HEK293 (cell line): ENCODE data around the gene CAMK1G.

Experiments
- CTCF ChIA-PET: fragments of 350-600 bp; formaldehyde crosslinking; extraction: SDS; loops from one replicate; lab custom pipeline; 2021; ENCODE audit warnings: antibody characterized with exemption; lab: Yijun Ruan, JAX
- POLR2A ChIA-PET: fragments of 300-600 bp; formaldehyde crosslinking; extraction: SDS; loops from one replicate; lab custom pipeline; 2020; ENCODE audit warnings: antibody characterized with exemption, inconsistent platforms; lab: Yijun Ruan, JAX
- H3K27ac ChIP-seq: fragments of 200-500 bp; sonication (Bioruptor generic); 2 replicates; pipeline ENCODE4 v1.5.1; 2014; ENCODE audit warnings: low read depth, low read length, control low read depth, inconsistent platforms; ENCODE audit errors: extremely low read depth
- H3K36me3 ChIP-seq, 2 experiments: fragments of 200-500 bp in 1 of 2; sonication (Bioruptor generic) in 1 of 2; 1 replicate in 1 of 2; 2 replicates in 1 of 2; pipeline ENCODE4 v1.5.1; 2014 to 2017; ENCODE audit warnings: inconsistent platforms in 2 of 2, low read length in 2 of 2; ENCODE audit not compliant: control insufficient read depth in 2 of 2, insufficient read depth in 1 of 2
- H3K4me1 ChIP-seq: fragments of 200-500 bp; sonication (Bioruptor generic); 2 replicates; pipeline ENCODE4 v1.5.1; 2014; ENCODE audit warnings: mild to moderate bottlenecking, low read length, inconsistent platforms; ENCODE audit not compliant: control insufficient read depth, insufficient read depth
- H3K4me3 ChIP-seq: 2 replicates; pipeline ENCODE4 v1.5.1; 2011; ENCODE audit warnings: low read depth, mild to moderate bottlenecking, control low read depth, low read length, moderate library complexity
- H3K9me3 ChIP-seq: fragments of 200-500 bp; sonication (Bioruptor generic); 2 replicates; pipeline ENCODE4 v1.5.1; 2014; ENCODE audit warnings: low read depth, low read length, inconsistent platforms; ENCODE audit not compliant: control insufficient read depth, insufficient read depth
- HOXC10 ChIP-seq: sonication (generic); formaldehyde crosslinking; IDR thresholded peaks from 2 replicates; pipeline ENCODE4 v1.8.1; 2023; ENCODE audit warnings: mild to moderate bottlenecking, missing genetic modification reagents
- KLF7 ChIP-seq: fragments of 450-650 bp; formaldehyde crosslinking; IDR thresholded peaks from 2 replicates; pipeline ENCODE4 v1.5.1; 2016; ENCODE audit warnings: missing biosample characterization, missing genetic modification characterization, borderline replicate concordance
- KLF8 ChIP-seq: fragments of 450-650 bp; formaldehyde crosslinking; IDR thresholded peaks from 2 replicates; pipeline ENCODE4 v1.5.1; 2016; ENCODE audit warnings: missing biosample characterization, missing genetic modification characterization
- MEIS1 ChIP-seq: sonication (generic); formaldehyde crosslinking; IDR thresholded peaks from 2 replicates; pipeline ENCODE4 v1.8.1; 2022; ENCODE audit warnings: missing genetic modification reagents, mild to moderate bottlenecking, borderline replicate concordance
- MZF1 ChIP-seq: fragments of 450-650 bp; formaldehyde crosslinking; IDR thresholded peaks from 2 replicates; pipeline ENCODE4 v1.5.1; 2017; ENCODE audit warnings: missing biosample characterization, missing genetic modification characterization, borderline replicate concordance
- SP7 ChIP-seq: fragments of 450-650 bp; formaldehyde crosslinking; IDR thresholded peaks from 2 replicates; pipeline ENCODE4 v1.5.1; 2016; ENCODE audit warnings: missing biosample characterization, missing genetic modification characterization
- TCF7L2 ChIP-seq: IDR thresholded peaks from 2 replicates; pipeline ENCODE4 v1.6.1; 2011; ENCODE audit warnings: low read depth, mild to moderate bottlenecking, inconsistent platforms, low read length, moderate library complexity, borderline replicate concordance
- ZEB2 ChIP-seq: fragments of 450-650 bp; formaldehyde crosslinking; IDR thresholded peaks from 2 replicates; pipeline ENCODE4 v1.5.1; 2016; ENCODE audit warnings: missing biosample characterization, missing genetic modification characterization
- ZFHX2 ChIP-seq: fragments of 450-650 bp; formaldehyde crosslinking; conservative IDR thresholded peaks from 2 replicates; pipeline ENCODE4 v1.5.1; 2016; ENCODE audit warnings: missing biosample characterization, missing genetic modification characterization
- ZIC2 ChIP-seq: fragments of 450-650 bp; formaldehyde crosslinking; IDR thresholded peaks from 2 replicates; pipeline ENCODE4 v1.5.1; 2016; ENCODE audit warnings: missing biosample characterization, missing genetic modification characterization
- ZNF23 ChIP-seq: fragments of 450-650 bp; formaldehyde crosslinking; IDR thresholded peaks from 2 replicates; pipeline ENCODE4 v1.5.1; 2016; ENCODE audit warnings: missing biosample characterization, missing genetic modification characterization, borderline replicate concordance
- ZNF266 ChIP-seq: fragments of 450-650 bp; formaldehyde crosslinking; IDR thresholded peaks from 2 replicates; pipeline ENCODE4 v1.5.1; 2016; ENCODE audit warnings: missing biosample characterization, missing genetic modification characterization, low read depth
- ZNF274 ChIP-seq, 2 experiments: fragments of 200-500 bp in 1 of 2; fragments of 450-650 bp in 1 of 2; sonication (Bioruptor generic) in 1 of 2; formaldehyde crosslinking in 1 of 2; IDR thresholded peaks; 2 replicates each; pipeline versions ENCODE4 v1.5.1 to v1.6.1; 2014 to 2016; ENCODE audit warnings: borderline replicate concordance in 1 of 2, inconsistent platforms in 1 of 2, low read length in 1 of 2, missing biosample characterization in 1 of 2, missing genetic modification characterization in 1 of 2
- ZNF350 ChIP-seq: fragments of 450-650 bp; formaldehyde crosslinking; IDR thresholded peaks from 2 replicates; pipeline ENCODE4 v1.5.0; 2017; ENCODE audit warnings: missing biosample characterization, mild to moderate bottlenecking, missing genetic modification characterization
- ZNF529 ChIP-seq: fragments of 450-650 bp; formaldehyde crosslinking; IDR thresholded peaks from 2 replicates; pipeline ENCODE4 v1.5.1; 2017; ENCODE audit warnings: missing genetic modification characterization, missing biosample characterization; ENCODE audit not compliant: insufficient replicate concordance
- ZNF530 ChIP-seq: fragments of 450-650 bp; formaldehyde crosslinking; IDR thresholded peaks from 2 replicates; pipeline ENCODE4 v1.5.1; 2016; ENCODE audit warnings: low read depth, missing biosample characterization, missing genetic modification characterization
- ZNF585B ChIP-seq: fragments of 450-650 bp; formaldehyde crosslinking; IDR thresholded peaks from 2 replicates; pipeline ENCODE4 v1.5.1; 2016; ENCODE audit warnings: missing biosample characterization, missing genetic modification characterization
- ZNF624 ChIP-seq: fragments of 450-650 bp; formaldehyde crosslinking; IDR thresholded peaks from 2 replicates; pipeline ENCODE4 v1.5.1; 2017; ENCODE audit warnings: missing biosample characterization, missing genetic modification characterization
- ZNF660 ChIP-seq: fragments of 450-650 bp; IDR thresholded peaks from 2 replicates; pipeline ENCODE4 v1.5.1; 2018; ENCODE audit warnings: missing biosample characterization, mild to moderate bottlenecking, missing genetic modification characterization
- ZNF670 ChIP-seq: fragments of 450-650 bp; formaldehyde crosslinking; IDR thresholded peaks from 2 replicates; pipeline ENCODE4 v1.5.1; 2016; ENCODE audit warnings: missing biosample characterization, missing genetic modification characterization, low read depth
- ZNF677 ChIP-seq: fragments of 450-650 bp; IDR thresholded peaks from 2 replicates; pipeline ENCODE4 v1.5.0; 2018; ENCODE audit warnings: missing biosample characterization, mild to moderate bottlenecking, missing genetic modification characterization, moderate library complexity
- ZNF76 ChIP-seq: fragments of 450-650 bp; formaldehyde crosslinking; IDR thresholded peaks from 2 replicates; pipeline ENCODE4; 2016; ENCODE audit warnings: low read depth, missing biosample characterization, missing genetic modification characterization, borderline replicate concordance
- ZNF777 ChIP-seq: fragments of 450-650 bp; formaldehyde crosslinking; IDR thresholded peaks from 2 replicates; pipeline ENCODE4 v1.5.1; 2017; ENCODE audit warnings: missing biosample characterization, missing genetic modification characterization, borderline replicate concordance
- ZNF792 ChIP-seq: fragments of 450-650 bp; formaldehyde crosslinking; IDR thresholded peaks from 2 replicates; pipeline ENCODE4 v1.5.1; 2016; ENCODE audit warnings: missing biosample characterization, missing genetic modification characterization
- ZNF843 ChIP-seq: fragments of 450-650 bp; formaldehyde crosslinking; IDR thresholded peaks from 2 replicates; pipeline ENCODE4 v1.5.1; 2016; ENCODE audit warnings: missing biosample characterization, missing genetic modification characterization
- ZXDB ChIP-seq: fragments of 450-650 bp; formaldehyde crosslinking; IDR thresholded peaks from 2 replicates; pipeline ENCODE4 v1.5.1; 2016; ENCODE audit warnings: missing biosample characterization, missing genetic modification characterization
- TF ChIP-seq, protein P1 (sequence below): fragments of 450-650 bp; formaldehyde crosslinking; conservative IDR thresholded peaks from 2 replicates; pipeline ENCODE4 v1.5.1; 2016; ENCODE audit warnings: low read depth, missing biosample characterization, missing genetic modification characterization
- TF ChIP-seq, protein P2 (sequence below): fragments of 450-650 bp; formaldehyde crosslinking; IDR thresholded peaks from 2 replicates; pipeline ENCODE4 v1.5.1; 2016; ENCODE audit warnings: missing biosample characterization, missing genetic modification characterization
- TF ChIP-seq, protein P3 (sequence below): fragments of 450-650 bp; formaldehyde crosslinking; IDR thresholded peaks from 2 replicates; pipeline ENCODE4 v1.5.1; 2016; ENCODE audit warnings: missing biosample characterization, missing genetic modification characterization
- TF ChIP-seq, protein P4 (sequence below): fragments of 450-650 bp; formaldehyde crosslinking; IDR thresholded peaks from 2 replicates; pipeline ENCODE4; 2016; ENCODE audit warnings: missing biosample characterization, missing genetic modification characterization

CAMK1G gene

DNA sequence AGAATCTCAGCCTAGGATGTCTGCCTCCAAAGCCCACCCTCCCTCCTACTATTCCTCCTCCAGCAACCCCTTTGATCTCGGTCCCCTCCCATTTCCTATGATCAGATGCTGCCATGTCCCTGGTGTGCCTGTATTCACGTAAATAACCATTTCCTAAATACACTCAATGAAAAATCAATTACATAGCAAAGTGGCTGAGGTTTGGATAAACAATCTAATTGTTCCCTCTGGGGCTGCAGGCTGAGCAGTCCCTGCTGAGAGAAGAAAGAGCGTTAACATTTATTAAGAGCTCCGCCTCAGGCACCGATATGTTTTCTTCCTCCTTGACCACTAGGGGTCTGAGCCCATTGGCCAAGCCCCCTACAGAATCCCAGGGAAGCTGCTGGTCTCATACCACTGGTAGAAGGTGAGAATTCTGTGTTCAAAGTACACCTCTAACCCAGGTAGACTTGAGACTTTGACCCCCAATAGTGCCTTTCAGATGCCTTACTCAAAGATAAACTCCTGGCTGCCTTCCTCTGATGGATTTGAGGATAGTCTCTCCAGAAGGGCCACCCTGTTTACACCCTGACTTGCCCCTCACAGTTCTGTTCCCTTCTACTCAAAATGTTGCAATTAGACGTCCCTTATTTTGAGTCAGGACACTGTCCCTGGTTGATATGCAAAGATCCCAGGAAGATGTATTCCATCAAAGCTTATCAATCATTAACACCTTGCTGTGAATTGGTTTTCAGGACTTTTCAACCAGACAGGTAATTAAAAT lies 33.9 kb upstream of the CAMK1G start (continued):
- no peak for TF ChIP-seq ZNF274 (IDR thresholded peaks at IDR 0.05; ENCODE audit: low read length)
- no peak for TF ChIP-seq ZNF274 (tag by site-specific recombination; IDR thresholded peaks at IDR 0.05; ENCODE audit: borderline replicate concordance)
- no peak for TF ChIP-seq ZNF670
- peak; percentile 61; the same call in 1 of the 2 replicates for TF ChIP-seq ZIC2 (tag by site-specific recombination)
- TF ChIP-seq ZNF266 (tag by site-specific recombination), result no peak
- TF ChIP-seq, protein P1, sequence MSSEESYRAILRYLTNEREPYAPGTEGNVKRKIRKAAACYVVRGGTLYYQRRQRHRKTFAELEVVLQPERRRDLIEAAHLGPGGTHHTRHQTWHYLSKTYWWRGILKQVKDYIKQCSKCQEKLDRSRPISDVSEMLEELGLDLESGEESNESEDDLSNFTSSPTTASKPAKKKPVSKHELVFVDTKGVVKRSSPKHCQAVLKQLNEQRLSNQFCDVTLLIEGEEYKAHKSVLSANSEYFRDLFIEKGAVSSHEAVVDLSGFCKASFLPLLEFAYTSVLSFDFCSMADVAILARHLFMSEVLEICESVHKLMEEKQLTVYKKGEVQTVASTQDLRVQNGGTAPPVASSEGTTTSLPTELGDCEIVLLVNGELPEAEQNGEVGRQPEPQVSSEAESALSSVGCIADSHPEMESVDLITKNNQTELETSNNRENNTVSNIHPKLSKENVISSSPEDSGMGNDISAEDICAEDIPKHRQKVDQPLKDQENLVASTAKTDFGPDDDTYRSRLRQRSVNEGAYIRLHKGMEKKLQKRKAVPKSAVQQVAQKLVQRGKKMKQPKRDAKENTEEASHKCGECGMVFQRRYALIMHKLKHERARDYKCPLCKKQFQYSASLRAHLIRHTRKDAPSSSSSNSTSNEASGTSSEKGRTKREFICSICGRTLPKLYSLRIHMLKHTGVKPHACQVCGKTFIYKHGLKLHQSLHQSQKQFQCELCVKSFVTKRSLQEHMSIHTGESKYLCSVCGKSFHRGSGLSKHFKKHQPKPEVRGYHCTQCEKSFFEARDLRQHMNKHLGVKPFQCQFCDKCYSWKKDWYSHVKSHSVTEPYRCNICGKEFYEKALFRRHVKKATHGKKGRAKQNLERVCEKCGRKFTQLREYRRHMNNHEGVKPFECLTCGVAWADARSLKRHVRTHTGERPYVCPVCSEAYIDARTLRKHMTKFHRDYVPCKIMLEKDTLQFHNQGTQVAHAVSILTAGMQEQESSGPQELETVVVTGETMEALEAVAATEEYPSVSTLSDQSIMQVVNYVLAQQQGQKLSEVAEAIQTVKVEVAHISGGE (tag by site-specific recombination), result no peak
- no peak for TF ChIP-seq MEIS1
- no peak for TF ChIP-seq ZNF777 (tag by site-specific recombination)
- TF ChIP-seq MZF1 (tag by site-specific recombination), result no peak
- TF ChIP-seq SP7 (tag by site-specific recombination), result no peak
- no peak for TF ChIP-seq ZNF843
- TF ChIP-seq ZXDB, result no peak
- no peak for TF ChIP-seq ZNF530 (tag by site-specific recombination)
- TF ChIP-seq TCF7L2, result peak; percentile 91
- TF ChIP-seq ZFHX2 (tag by site-specific recombination), result peak; percentile 37; the same call in 1 of the 2 replicates
- TF ChIP-seq KLF7, result no peak
- no peak for TF ChIP-seq ZNF350
- 0 out of 2 replicates have a peak, but pooled peaks have one; percentile 17 for TF ChIP-seq ZNF660 (tag by site-specific recombination)
- no peak for TF ChIP-seq ZNF23 (tag by site-specific recombination)
- no peak for TF ChIP-seq ZNF76 (tag by site-specific recombination)
- TF ChIP-seq ZNF792 (tag by site-specific recombination), result no peak
- TF ChIP-seq ZNF585B (tag by site-specific recombination), result no peak

DNA sequence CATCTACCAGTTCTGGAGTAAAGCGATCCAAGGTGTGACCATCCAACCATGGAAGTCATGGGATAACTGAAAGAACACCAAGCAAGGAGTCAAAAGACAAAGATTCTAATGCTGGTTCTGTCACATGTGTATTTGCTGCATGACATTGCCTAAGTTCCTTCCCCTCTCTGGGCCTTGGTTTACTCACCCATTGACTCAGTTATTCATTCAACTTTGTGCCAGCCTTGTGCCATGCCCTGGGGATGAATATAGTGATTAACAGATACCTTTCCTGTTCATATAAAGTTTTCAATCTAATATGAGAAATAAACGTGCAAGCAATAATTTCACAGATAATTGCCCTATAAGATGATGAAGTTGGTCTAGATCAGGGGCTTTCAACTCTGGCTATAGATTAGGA lies 33.0 kb upstream of the CAMK1G start:
- no peaks in the 10 kb centered on the region for H3K9me3 ChIP-seq
- ChIA-PET CTCF (interaction anchor here (1.4 kb wide), 1 partner anchor 18 kb away, joined by 4 read pairs; no protein-coding TSS in a partner anchor), POLR2A (no interaction called here)
- no peak overlapping the region for H3K4me3 ChIP-seq
- H3K27ac ChIP-seq, result no peak overlapping the region
- no peaks in the 10 kb centered on the region for H3K4me1 ChIP-seq
- TF ChIP-seq ZNF350 (no peak), ZNF843 (no peak), KLF8 (no peak), ZNF624 (no peak), ZEB2 (tag by site-specific recombination) (no peak), HOXC10 (CRISPR knock-in tag) (no peak), ZNF677 (no peak), ZNF529 (tag by site-specific recombination) (no peak)
- TF ChIP-seq, protein P2, sequence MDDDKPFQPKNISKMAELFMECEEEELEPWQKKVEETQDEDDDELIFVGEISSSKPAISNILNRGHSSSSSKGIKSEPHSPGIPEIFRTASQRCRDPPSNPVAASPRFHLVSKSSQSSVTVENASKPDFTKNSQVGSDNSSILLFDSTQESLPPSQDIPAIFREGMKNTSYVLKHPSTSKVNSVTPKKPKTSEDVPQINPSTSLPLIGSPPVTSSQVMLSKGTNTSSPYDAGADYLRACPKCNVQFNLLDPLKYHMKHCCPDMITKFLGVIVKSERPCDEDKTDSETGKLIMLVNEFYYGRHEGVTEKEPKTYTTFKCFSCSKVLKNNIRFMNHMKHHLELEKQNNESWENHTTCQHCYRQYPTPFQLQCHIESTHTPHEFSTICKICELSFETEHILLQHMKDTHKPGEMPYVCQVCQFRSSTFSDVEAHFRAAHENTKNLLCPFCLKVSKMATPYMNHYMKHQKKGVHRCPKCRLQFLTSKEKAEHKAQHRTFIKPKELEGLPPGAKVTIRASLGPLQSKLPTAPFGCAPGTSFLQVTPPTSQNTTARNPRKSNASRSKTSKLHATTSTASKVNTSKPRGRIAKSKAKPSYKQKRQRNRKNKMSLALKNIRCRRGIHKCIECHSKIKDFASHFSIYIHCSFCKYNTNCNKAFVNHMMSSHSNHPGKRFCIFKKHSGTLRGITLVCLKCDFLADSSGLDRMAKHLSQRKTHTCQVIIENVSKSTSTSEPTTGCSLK, result no peak
- TF ChIP-seq, protein P3, sequence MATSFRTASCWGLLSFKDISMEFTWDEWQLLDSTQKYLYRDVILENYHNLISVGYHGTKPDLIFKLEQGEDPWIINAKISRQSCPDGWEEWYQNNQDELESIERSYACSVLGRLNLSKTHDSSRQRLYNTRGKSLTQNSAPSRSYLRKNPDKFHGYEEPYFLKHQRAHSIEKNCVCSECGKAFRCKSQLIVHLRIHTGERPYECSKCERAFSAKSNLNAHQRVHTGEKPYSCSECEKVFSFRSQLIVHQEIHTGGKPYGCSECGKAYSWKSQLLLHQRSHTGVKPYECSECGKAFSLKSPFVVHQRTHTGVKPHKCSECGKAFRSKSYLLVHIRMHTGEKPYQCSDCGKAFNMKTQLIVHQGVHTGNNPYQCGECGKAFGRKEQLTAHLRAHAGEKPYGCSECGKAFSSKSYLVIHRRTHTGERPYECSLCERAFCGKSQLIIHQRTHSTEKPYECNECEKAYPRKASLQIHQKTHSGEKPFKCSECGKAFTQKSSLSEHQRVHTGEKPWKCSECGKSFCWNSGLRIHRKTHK (tag by site-specific recombination), result no peak
- TF ChIP-seq, protein P4, sequence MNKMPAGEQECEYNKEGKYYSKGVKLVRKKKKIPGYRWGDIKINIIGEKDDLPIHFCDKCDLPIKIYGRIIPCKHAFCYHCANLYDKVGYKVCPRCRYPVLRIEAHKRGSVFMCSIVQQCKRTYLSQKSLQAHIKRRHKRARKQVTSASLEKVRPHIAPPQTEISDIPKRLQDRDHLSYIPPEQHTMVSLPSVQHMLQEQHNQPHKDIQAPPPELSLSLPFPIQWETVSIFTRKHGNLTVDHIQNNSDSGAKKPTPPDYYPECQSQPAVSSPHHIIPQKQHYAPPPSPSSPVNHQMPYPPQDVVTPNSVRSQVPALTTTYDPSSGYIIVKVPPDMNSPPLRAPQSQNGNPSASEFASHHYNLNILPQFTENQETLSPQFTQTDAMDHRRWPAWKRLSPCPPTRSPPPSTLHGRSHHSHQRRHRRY (tag by site-specific recombination), result no peak
- H3K36me3 ChIP-seq, result no peaks in the 10 kb centered on the region
